H9 (cell line): Measurements from ENCODE around the gene TSC22D4. TPM values are rescaled to one million over a fixed set of nuclear protein-coding genes. Genes with fewer than 3 reads are reported as not detected.

Source experiments
- DNase-seq: peaks from one replicate; pipeline ENCODE4 v3.0.0-alpha.2; 2017
- H2AFZ ChIP-seq: one replicate; pipeline ENCODE4 v1.6.1; 2013; ENCODE audit warnings: mild to moderate bottlenecking, low read length, control low read depth, moderate library complexity
- H2AK5ac ChIP-seq: 2 replicates; pipeline ENCODE4 v1.6.1; 2013; ENCODE audit warnings: low read length, control low read depth, mixed read lengths; ENCODE audit not compliant: insufficient read length
- H2BK120ac ChIP-seq: one replicate; pipeline ENCODE4 v1.6.1; 2013; ENCODE audit warnings: low read depth, mild to moderate bottlenecking, low read length, control low read depth, inconsistent platforms; ENCODE audit not compliant: poor library complexity, severe bottlenecking
- H2BK12ac ChIP-seq: 2 replicates; pipeline ENCODE4 v1.6.1; 2013; ENCODE audit warnings: low read length, control low read depth, mixed read lengths, low read depth; ENCODE audit not compliant: insufficient read length
- H2BK15ac ChIP-seq: 2 replicates; pipeline ENCODE4 v1.6.1; 2013; ENCODE audit warnings: low read depth, low read length, control low read depth
- H2BK20ac ChIP-seq: one replicate; pipeline ENCODE4 v1.6.1; 2013; ENCODE audit warnings: low read depth, mild to moderate bottlenecking, low read length, control low read depth, inconsistent platforms; ENCODE audit not compliant: poor library complexity, severe bottlenecking
- H2BK5ac ChIP-seq: 2 replicates; pipeline ENCODE4 v1.6.1; 2013; ENCODE audit warnings: low read length, control low read depth, mixed read lengths; ENCODE audit not compliant: insufficient read length
- H3K14ac ChIP-seq: 2 replicates; pipeline ENCODE4 v1.6.1; 2013; ENCODE audit warnings: low read length, control low read depth; ENCODE audit not compliant: insufficient read depth
- H3K18ac ChIP-seq: 2 replicates; pipeline ENCODE4 v1.6.1; 2013; ENCODE audit warnings: low read depth, mild to moderate bottlenecking, mixed read lengths, low read length, control low read depth; ENCODE audit not compliant: insufficient read length
- H3K23ac ChIP-seq: 2 replicates; pipeline ENCODE4 v1.6.1; 2013; ENCODE audit warnings: low read length, control low read depth, mixed read lengths, low read depth; ENCODE audit not compliant: insufficient read length
- H3K23me2 ChIP-seq: 2 replicates; pipeline ENCODE4 v1.6.1; 2013; ENCODE audit warnings: low read depth, mild to moderate bottlenecking, mixed read lengths, low read length, control low read depth; ENCODE audit not compliant: insufficient read length, poor library complexity, severe bottlenecking
- H3K27ac ChIP-seq: 2 replicates; pipeline ENCODE4 v1.5.1; 2013; ENCODE audit warnings: low read length, control low read depth, mixed read lengths, low read depth; ENCODE audit not compliant: insufficient read length
- H3K27me3 ChIP-seq: 2 replicates; pipeline ENCODE4 v1.6.1; 2013; ENCODE audit warnings: low read length, control low read depth, inconsistent platforms; ENCODE audit not compliant: insufficient read depth
- H3K4ac ChIP-seq: 2 replicates; pipeline ENCODE4 v1.6.1; 2013; ENCODE audit warnings: low read depth, mild to moderate bottlenecking, control low read depth, inconsistent platforms, low read length, moderate library complexity
- H3K4me1 ChIP-seq: 2 replicates; pipeline ENCODE4 v1.6.1; 2013; ENCODE audit warnings: low read length, control low read depth, inconsistent platforms; ENCODE audit not compliant: insufficient read depth
- H3K4me2 ChIP-seq: 2 replicates; pipeline ENCODE4 v1.6.1; 2013; ENCODE audit warnings: low read length, control low read depth, mixed read lengths; ENCODE audit not compliant: insufficient read length, insufficient read depth
- H3K56ac ChIP-seq: 2 replicates; pipeline ENCODE4 v1.6.1; 2013; ENCODE audit warnings: low read depth, mild to moderate bottlenecking, mixed read lengths, low read length, control low read depth; ENCODE audit not compliant: insufficient read length
- H3K79me1 ChIP-seq: 2 replicates; pipeline ENCODE4 v1.6.1; 2013; ENCODE audit warnings: low read depth, mild to moderate bottlenecking, moderate library complexity, low read length, control low read depth, inconsistent platforms; ENCODE audit not compliant: insufficient read depth, poor library complexity, severe bottlenecking
- H3K79me2 ChIP-seq: 2 replicates; pipeline ENCODE4 v1.6.1; 2013; ENCODE audit warnings: low read length, control low read depth, inconsistent platforms; ENCODE audit not compliant: insufficient read depth
- H3K9ac ChIP-seq: 2 replicates; pipeline ENCODE4 v1.6.1; 2013; ENCODE audit warnings: low read length, control low read depth, mixed read lengths; ENCODE audit not compliant: insufficient read length; ENCODE audit errors: extremely low read depth
- H3K9me3 ChIP-seq: one replicate; pipeline ENCODE4 v1.6.1; 2013; ENCODE audit warnings: low read depth, low read length, inconsistent platforms; ENCODE audit not compliant: control insufficient read depth
- H3T11ph ChIP-seq: one replicate; pipeline ENCODE4 v1.6.1; 2013; ENCODE audit warnings: mild to moderate bottlenecking, low read length, control low read depth, inconsistent platforms
- H4K20me1 ChIP-seq: one replicate; pipeline ENCODE4 v1.6.1; 2013; ENCODE audit not compliant: control insufficient read depth, insufficient read length, insufficient read depth
- H4K5ac ChIP-seq: 2 replicates; pipeline ENCODE4 v1.6.1; 2013; ENCODE audit warnings: low read depth, mild to moderate bottlenecking, mixed read lengths, low read length, control low read depth; ENCODE audit not compliant: insufficient read length
- H4K8ac ChIP-seq: replicated peaks from 2 replicates; pipeline ENCODE4 v1.6.1; 2013; ENCODE audit warnings: low read length, control low read depth, mixed read lengths, low read depth; ENCODE audit not compliant: insufficient read length
- H4K91ac ChIP-seq: 2 replicates; pipeline ENCODE4 v1.6.1; 2013; ENCODE audit warnings: low read depth, mild to moderate bottlenecking, moderate library complexity, mixed read lengths, low read length, control low read depth; ENCODE audit not compliant: insufficient read length
- H3K27ac Mint-ChIP-seq, 3 experiments: 2 replicates in 2 of 3; 3 replicates in 1 of 3; pipeline ENCODE4 v1.8.0; 2020 to 2021; ENCODE audit warnings: mixed read lengths in 3 of 3, mild to moderate bottlenecking in 1 of 3, moderate library complexity in 1 of 3
- H3K27me3 Mint-ChIP-seq: 2 replicates; pipeline ENCODE4 v1.8.0; 2021; ENCODE audit warnings: low read depth, mild to moderate bottlenecking, moderate library complexity, mixed read lengths
- H3K36me3 Mint-ChIP-seq, 3 experiments: 2 replicates in 2 of 3; 3 replicates in 1 of 3; pipeline ENCODE4 v1.8.0; 2020 to 2021; ENCODE audit warnings: low read depth in 3 of 3, mixed read lengths in 3 of 3; ENCODE audit not compliant: insufficient read depth in 1 of 3
- H3K4me1 Mint-ChIP-seq, 2 experiments: 2 replicates each; pipeline ENCODE4 v1.8.0; 2020; ENCODE audit warnings: mixed read lengths in 2 of 2
- H3K4me3 Mint-ChIP-seq, 2 experiments: 2 replicates in 1 of 2; 3 replicates in 1 of 2; pipeline ENCODE4 v1.8.0; 2020 to 2021; ENCODE audit warnings: mild to moderate bottlenecking in 2 of 2, mixed read lengths in 2 of 2, moderate library complexity in 1 of 2
- H3K9me3 Mint-ChIP-seq, 2 experiments: 2 replicates in 1 of 2; 3 replicates in 1 of 2; pipeline ENCODE4 v1.8.0; 2020; ENCODE audit warnings: mild to moderate bottlenecking in 2 of 2, mixed read lengths in 2 of 2, moderate library complexity in 1 of 2
- CTCF ChIP-seq: fragments of 200-600 bp; sonication (generic); conservative IDR thresholded peaks from 3 replicates; pipeline ENCODE4 v1.8.0; 2021; ENCODE audit warnings: antibody characterized with exemption, mild to moderate bottlenecking
- WGBS: extraction: QIAGEN DNeasy Blood & Tissue Kit; methylation state at CpG from one replicate; pipeline ENCODE4 v1.1.7; 2013; ENCODE audit warnings: missing lambda C conversion rate, low lambda C conversion rate, mixed read lengths; ENCODE audit not compliant: insufficient read length; ENCODE audit errors: extremely low coverage; 5-methylcytosine and 5-hydroxymethylcytosine counted together
- total RNA-seq: library from RNA; stranded (reverse); gene quantifications from 2 replicates; pipeline ENCODE4 v1.2.1, GENCODE V29; 2021

The TSC22D4 gene
- total RNA-seq, 1 experiment from 2014 or later: 17.5 TPM

GRCh38 chr7:100472854-100473499 is 6.0 kb downstream of the TSC22D4 start:
- peak overlapping the region in 1 of 3 experiments; percentile 55; a peak in 1 of 7 replicates for H3K27ac Mint-ChIP-seq
- H3K27ac ChIP-seq: no peak overlapping the region
- H3K79me2 ChIP-seq: no peaks in the 10 kb centered on the region

More at GRCh38 chr7:100472854-100473499, 6.0 kb downstream of the TSC22D4 start:
- Histone ChIP-seq H2BK15ac (no peak overlapping the region), H3K79me1 (no peaks in the 10 kb centered on the region), H3K56ac (no peak overlapping the region), H3K4ac (no peak overlapping the region), H3K18ac (no peak overlapping the region), H2BK5ac (no peak overlapping the region), H3K4me2 (no peak overlapping the region), H2AK5ac (no peak overlapping the region), H4K20me1 (peaks cover 4% of the 10 kb centered on the region), H2BK120ac (no peak overlapping the region), H3K4me1 (no peaks in the 10 kb centered on the region), H2BK12ac (no peak overlapping the region), H3K23me2 (no peaks in the 10 kb centered on the region), H2AFZ (no peak overlapping the region), H3K9me3 (no peaks in the 10 kb centered on the region), H4K5ac (no peak overlapping the region), H4K8ac (no peak overlapping the region), H3T11ph (no peak overlapping the region), H3K9ac (no peak overlapping the region), H3K23ac (no peak overlapping the region), H3K27me3 (no peaks in the 10 kb centered on the region), H2BK20ac (no peak overlapping the region), H3K14ac (no peak overlapping the region), H4K91ac (no peak overlapping the region)
- Mint-ChIP-seq H3K36me3 (peaks cover 0 to 5% (median 3%) of the 10 kb centered on the region in 3 experiments; a peak in 2 of 7 replicates), H3K9me3 (no peaks in the 10 kb centered on the region), H3K4me3 (no peak overlapping the region), H3K4me1 (peaks cover 18 to 39% of the 10 kb centered on the region in 2 experiments), H3K27me3 (no peaks in the 10 kb centered on the region; the same call in 1 of the 2 replicates)
- WGBS: no CpG with 5 or more reads among the region's 14 CpGs
- no peak for DNase-seq
- no peak for TF ChIP-seq CTCF
